ENCODE results near the gene LRRC4C.

DNA sequence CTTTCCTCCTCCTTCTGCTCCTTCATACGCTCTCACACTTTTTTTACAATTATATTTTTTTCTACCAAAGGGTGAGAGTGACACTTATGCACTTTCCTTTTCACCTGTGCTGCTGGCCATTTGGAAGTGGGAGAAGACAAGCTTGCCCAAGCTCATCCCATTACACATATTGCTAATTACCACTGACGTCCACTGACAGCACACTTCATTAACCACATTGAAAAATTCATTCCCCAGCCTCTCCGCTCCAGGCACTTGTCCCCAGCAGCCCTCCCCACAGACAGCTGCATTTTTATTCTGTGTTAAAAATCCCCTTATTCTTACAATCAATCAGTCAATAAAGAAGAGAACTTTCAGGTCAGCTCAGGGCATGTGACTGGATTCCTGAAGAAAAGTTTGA is 175.1 kb downstream of the LRRC4C start:
- TF ChIP-seq, protein P1, sequence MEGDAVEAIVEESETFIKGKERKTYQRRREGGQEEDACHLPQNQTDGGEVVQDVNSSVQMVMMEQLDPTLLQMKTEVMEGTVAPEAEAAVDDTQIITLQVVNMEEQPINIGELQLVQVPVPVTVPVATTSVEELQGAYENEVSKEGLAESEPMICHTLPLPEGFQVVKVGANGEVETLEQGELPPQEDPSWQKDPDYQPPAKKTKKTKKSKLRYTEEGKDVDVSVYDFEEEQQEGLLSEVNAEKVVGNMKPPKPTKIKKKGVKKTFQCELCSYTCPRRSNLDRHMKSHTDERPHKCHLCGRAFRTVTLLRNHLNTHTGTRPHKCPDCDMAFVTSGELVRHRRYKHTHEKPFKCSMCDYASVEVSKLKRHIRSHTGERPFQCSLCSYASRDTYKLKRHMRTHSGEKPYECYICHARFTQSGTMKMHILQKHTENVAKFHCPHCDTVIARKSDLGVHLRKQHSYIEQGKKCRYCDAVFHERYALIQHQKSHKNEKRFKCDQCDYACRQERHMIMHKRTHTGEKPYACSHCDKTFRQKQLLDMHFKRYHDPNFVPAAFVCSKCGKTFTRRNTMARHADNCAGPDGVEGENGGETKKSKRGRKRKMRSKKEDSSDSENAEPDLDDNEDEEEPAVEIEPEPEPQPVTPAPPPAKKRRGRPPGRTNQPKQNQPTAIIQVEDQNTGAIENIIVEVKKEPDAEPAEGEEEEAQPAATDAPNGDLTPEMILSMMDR (IDR thresholded peaks at IDR 0.05), result no peak
- no peak for TF ChIP-seq ZFX (IDR thresholded peaks at IDR 0.05; ENCODE audit: borderline replicate concordance)

Measured in 22Rv1 (cell line).